C4-2B (cell line): ENCODE results near the gene RRAD.

Experiments
- ZFX ChIP-seq: fragments of 450-650 bp; IDR thresholded peaks from 2 replicates; pipeline ENCODE4 v1.6.1; 2017
- TF ChIP-seq, protein P1 (sequence below): fragments of 450-650 bp; conservative IDR thresholded peaks from 2 replicates; pipeline ENCODE4 v1.5.1; 2017; ENCODE audit warnings: mild to moderate bottlenecking

DNA sequence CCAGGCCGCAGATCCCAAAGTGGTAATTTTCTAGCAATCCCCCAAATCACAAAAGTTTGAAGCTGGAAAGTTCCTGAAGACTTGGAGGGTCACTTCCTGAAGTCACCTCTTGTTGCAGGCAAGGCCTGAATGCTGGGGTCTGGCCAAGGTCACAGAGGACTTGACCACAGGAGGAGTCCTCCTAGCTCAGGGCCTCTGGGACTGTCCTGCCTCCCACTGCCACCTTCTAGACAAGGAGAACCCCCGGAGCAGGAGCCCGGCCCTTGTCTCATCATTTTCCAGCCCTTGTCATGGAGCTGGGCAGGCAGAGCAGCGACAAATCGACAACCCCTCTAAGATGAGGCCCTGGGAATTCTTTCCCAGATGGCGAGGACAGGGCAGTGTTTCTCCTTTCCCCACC is 7.0 kb downstream of the RRAD start:
- TF ChIP-seq, protein P1, sequence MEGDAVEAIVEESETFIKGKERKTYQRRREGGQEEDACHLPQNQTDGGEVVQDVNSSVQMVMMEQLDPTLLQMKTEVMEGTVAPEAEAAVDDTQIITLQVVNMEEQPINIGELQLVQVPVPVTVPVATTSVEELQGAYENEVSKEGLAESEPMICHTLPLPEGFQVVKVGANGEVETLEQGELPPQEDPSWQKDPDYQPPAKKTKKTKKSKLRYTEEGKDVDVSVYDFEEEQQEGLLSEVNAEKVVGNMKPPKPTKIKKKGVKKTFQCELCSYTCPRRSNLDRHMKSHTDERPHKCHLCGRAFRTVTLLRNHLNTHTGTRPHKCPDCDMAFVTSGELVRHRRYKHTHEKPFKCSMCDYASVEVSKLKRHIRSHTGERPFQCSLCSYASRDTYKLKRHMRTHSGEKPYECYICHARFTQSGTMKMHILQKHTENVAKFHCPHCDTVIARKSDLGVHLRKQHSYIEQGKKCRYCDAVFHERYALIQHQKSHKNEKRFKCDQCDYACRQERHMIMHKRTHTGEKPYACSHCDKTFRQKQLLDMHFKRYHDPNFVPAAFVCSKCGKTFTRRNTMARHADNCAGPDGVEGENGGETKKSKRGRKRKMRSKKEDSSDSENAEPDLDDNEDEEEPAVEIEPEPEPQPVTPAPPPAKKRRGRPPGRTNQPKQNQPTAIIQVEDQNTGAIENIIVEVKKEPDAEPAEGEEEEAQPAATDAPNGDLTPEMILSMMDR = no peak
- TF ChIP-seq ZFX = no peak
